Regular cardiac myocyte (primary cell): ENCODE data around the gene GPAM. TPM values are rescaled to one million over a fixed set of nuclear protein-coding genes. Genes with fewer than 3 reads are reported as not detected.

Experiments used
- total RNA-seq: library from RNA; depleted of rRNA; stranded (reverse); fragments of >200 nt; gene quantifications from 2 replicates; pipeline ENCODE4 v1.2.3, GENCODE V29; 2014

Gene GPAM, protein sequence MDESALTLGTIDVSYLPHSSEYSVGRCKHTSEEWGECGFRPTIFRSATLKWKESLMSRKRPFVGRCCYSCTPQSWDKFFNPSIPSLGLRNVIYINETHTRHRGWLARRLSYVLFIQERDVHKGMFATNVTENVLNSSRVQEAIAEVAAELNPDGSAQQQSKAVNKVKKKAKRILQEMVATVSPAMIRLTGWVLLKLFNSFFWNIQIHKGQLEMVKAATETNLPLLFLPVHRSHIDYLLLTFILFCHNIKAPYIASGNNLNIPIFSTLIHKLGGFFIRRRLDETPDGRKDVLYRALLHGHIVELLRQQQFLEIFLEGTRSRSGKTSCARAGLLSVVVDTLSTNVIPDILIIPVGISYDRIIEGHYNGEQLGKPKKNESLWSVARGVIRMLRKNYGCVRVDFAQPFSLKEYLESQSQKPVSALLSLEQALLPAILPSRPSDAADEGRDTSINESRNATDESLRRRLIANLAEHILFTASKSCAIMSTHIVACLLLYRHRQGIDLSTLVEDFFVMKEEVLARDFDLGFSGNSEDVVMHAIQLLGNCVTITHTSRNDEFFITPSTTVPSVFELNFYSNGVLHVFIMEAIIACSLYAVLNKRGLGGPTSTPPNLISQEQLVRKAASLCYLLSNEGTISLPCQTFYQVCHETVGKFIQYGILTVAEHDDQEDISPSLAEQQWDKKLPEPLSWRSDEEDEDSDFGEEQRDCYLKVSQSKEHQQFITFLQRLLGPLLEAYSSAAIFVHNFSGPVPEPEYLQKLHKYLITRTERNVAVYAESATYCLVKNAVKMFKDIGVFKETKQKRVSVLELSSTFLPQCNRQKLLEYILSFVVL
- total RNA-seq: 10.7 and 12.4 TPM in 2 replicates

DNA sequence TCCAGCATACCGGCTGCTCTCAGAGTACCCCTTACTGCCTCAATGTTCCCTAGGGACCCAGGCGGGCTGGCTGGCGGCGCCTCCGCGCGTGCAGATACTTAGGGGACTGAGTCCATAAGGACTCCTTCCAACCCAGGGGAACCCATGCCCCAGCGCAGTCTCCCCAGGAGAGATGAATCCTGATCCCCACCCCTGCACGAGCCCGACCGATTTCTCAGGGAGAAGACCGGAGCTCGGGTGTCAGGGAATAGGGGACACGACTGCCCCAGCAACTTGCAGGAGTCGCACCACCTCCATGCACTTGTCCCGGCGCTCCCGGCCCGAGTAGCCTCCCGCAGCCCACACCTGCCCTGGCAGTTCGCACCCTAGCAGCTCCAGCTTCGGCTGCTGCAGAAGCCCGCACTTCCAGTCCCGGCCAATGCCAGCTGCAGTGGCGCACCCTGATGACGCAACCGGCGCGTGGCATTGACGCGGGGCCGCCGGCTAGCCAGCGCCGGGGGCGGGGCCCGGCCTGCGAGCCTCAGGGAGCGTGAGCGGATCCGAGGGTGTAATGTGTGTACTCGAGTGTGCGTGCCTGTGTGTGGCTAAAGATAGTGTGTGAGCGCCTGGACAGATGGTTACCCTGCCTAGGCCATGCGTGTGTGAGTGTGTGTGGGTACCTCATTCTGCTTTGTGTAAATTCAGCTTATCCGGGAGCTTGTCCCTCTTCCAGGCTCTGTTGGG, at the start of gene GPAM:
GPAM (minus strand) TSS at position 437 of the 723 bp plus-strand sequence. CDS start 1,981 bp downstream, outside the sequence.

Other genes starting within 250 kb of the GPAM start
- not detected in 2 replicates for gene TECTB, start 99.6 kb upstream of the GPAM start, total RNA-seq
- 0.96 and 2.3 TPM in 2 replicates for gene ACSL5, start 190.4 kb upstream of the GPAM start, total RNA-seq